GM18873 (cell line): ENCODE measurements around the gene METTL4.
"Not testable (repeated sequence)": the region's sequence is repeated elsewhere in the genome, so short reads cannot be mapped to it uniquely, and the experiment has no call there.

Source experiments
- ATAC-seq: cut with Tn5 transposase; IDR thresholded peaks from one replicate; pipeline ENCODE4 v1.9.1; 2021; ENCODE audit warnings: mild to moderate bottlenecking, moderate library complexity, moderate number of reproducible peaks; ENCODE audit not compliant: unreplicated experiment, low FRiP score

METTL4 gene

GRCh38 chr18:2524794-2525198 is 46.5 kb downstream of the METTL4 start:
- not testable (repeated sequence) for ATAC-seq

GRCh38 chr18:2522112-2522511 is 49.2 kb downstream of the METTL4 start:
- ATAC-seq, result no peak

GRCh38 chr18:2518473-2518872 is 52.8 kb downstream of the METTL4 start:
- no peak for ATAC-seq

GRCh38 chr18:2515908-2516625 is 55.2 kb downstream of the METTL4 start:
- ATAC-seq, result no peak

GRCh38 chr18:2515171-2515787 is 56.0 kb downstream of the METTL4 start:
- ATAC-seq, result no peak

- no peak for ATAC-seq
Measured at GRCh38 chr18:2513616-2514015, 57.7 kb downstream of the METTL4 start.

GRCh38 chr18:2512059-2512458 is 59.2 kb downstream of the METTL4 start:
- no peak for ATAC-seq

GRCh38 chr18:2511451-2511850 is 59.9 kb downstream of the METTL4 start:
- ATAC-seq, result no peak

- ATAC-seq, result no peak
Measured at GRCh38 chr18:2510416-2510815, 60.9 kb downstream of the METTL4 start.

- no peak for ATAC-seq
Measured at GRCh38 chr18:2508678-2509077, 62.6 kb downstream of the METTL4 start.

GRCh38 chr18:2508155-2508554 is 63.1 kb downstream of the METTL4 start:
- no peak for ATAC-seq

GRCh38 chr18:2504642-2505041 is 66.7 kb downstream of the METTL4 start:
- no peak for ATAC-seq

GRCh38 chr18:2502880-2503279 is 68.4 kb downstream of the METTL4 start:
- ATAC-seq, result no peak

GRCh38 chr18:2502394-2502793 is 68.9 kb downstream of the METTL4 start:
- no peak for ATAC-seq

- ATAC-seq, result no peak
Measured at GRCh38 chr18:2497797-2498196, 73.5 kb downstream of the METTL4 start.

- no peak for ATAC-seq
Measured at GRCh38 chr18:2495381-2495780, 75.9 kb downstream of the METTL4 start.

GRCh38 chr18:2494921-2495320 is 76.4 kb downstream of the METTL4 start:
- no peak for ATAC-seq
